ENCODE results near the gene TAX1BP1.
"Not testable (repeated sequence)": the region's sequence is repeated elsewhere in the genome, so short reads cannot be mapped to it uniquely, and the experiment has no call there.

Gene TAX1BP1

GRCh38 chr7:27740449-27741086 is 606 bp downstream of the TAX1BP1 start:
- DNase-seq, result peak; percentile 68 to 86 (median 76)

DNA sequence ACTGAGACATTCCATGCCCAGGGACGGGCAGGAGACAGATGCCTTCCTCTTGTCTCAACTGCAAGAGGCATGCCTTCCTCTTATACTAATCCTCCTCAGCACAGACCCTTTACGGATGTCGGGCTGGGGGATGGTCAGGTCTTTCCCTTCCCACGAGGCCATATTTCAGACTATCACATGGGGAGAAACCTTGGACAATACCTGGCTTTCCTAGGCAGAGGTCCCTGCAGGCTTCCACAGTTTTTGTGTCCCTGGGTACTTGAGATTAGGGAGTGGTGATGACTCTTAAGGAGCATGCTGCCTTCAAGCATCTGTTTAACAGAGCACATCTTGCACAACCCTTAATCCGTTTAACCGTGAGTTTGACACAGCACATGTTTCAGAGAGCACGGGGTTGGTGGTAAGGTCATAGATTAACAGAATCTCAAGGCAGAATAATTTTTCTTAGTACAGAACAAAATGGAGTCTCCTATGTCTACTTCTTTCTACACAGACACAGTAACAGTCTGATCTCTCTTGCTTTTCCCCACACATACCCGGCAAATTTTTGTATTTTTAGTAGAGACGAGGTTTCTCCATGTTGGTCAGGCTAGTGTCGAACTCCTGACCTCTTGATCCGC is 2.2 kb downstream of the TAX1BP1 start:
- DNase-seq, result not testable (repeated sequence)

GRCh38 chr7:27745064-27745583 is 5.2 kb downstream of the TAX1BP1 start:
- no peak for DNase-seq

DNA sequence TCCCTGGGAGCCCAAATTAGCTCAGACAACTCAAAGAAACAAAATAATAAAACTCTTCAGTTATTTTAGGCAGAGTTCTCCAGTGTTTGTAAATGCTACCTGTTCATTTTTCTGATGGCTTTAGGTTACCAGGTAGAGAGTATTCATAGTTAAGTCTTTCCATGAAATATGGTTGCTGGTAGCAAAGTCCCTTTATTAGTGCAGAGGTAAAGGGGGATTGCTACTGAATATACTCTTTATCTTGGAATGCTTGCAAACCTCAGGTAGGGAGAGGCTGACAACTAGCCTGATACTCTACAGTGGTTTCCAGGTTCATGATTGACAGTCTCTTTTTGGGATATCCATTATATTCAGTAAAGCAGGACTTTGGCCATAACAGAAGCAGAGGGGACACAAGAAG is 6.5 kb downstream of the TAX1BP1 start:
- DNase-seq, result no peak

DNA sequence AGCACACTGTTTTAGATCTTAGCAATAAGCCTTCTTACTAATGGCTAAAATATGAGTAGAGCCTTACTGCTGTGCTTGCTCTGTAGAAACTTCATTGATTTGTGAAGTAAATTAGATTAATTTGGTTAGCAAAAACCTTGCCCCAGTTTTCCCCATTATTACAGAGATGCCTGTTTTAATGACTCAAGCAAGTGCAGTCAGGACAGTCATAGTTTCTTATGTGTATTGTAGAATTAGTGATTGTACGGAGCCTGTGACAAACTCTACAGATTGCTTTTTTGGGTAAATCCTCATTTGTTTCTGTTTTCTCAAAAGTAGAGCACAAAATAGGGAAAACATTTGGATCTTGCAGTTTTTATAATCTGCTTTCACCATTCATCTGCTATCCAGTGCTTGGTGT is 7.0 kb downstream of the TAX1BP1 start:
- DNase-seq, result no peak

- DNase-seq, result no peak
These were observed 7.8 kb downstream of the TAX1BP1 start for GRCh38 chr7:27747589-27748368.

- DNase-seq, result no peak
These were observed 10.4 kb downstream of the TAX1BP1 start for GRCh38 chr7:27750316-27750715.

GRCh38 chr7:27751888-27752660 is 12.1 kb downstream of the TAX1BP1 start:
- DNase-seq, result no peak

DNA sequence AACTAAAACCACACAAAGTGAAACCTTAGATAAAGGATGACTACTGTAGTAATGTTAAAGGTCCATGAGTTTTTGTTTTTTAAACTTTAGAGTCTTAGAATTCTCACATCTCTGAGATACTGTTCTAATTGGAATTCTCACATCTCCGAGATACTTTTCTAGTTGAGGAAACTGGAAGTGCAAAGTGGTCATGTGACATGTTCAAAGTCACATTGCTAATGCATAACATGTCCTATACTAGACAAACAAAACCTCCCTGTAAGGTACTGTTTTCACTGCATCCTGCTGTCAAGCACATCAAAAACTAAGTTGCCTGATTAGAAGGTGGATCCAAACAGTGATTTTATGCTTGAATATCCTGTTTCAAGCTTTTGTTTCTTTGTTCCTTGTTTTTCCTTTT is 13.9 kb downstream of the TAX1BP1 start:
- no peak for DNase-seq

DNA sequence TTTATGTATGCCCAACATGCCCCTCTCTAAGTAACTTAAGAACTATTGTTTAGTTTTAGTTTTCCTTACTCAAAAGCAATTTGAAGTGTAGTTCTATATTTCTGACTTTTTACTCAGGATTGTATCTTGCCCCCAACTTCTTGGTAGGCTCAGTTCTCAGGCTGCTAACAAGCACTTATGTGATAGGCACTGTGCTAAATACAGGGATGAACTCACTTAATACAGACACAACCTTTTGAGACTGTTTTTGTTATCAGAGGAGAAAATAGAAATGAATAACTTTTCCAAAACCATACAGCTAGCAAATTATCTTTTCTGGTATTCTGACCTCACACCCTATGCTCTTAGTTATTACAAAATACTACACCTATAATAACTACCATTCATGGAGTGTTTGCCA is 16.3 kb downstream of the TAX1BP1 start:
- DNase-seq, result no peak

GRCh38 chr7:27759491-27759890 is 19.5 kb downstream of the TAX1BP1 start:
- DNase-seq, result no peak

DNA sequence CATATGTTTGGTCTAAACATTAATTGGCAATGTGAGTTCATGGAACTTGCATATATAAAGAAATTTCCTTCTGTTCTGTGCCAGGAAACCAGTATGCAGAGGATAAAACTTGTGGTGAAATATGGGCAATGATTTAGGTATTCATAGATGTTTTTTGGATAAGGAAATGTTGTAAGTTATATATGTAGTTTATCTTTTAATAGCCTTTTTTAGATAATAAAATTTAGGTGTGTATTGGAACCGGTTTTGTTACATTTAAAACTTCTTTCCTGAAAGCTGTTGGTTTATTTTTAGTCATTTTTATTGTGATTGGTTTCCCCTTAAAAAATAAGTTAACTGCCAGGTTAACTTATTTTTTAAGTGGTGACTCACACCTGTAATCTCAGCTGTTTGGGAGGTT is 22.1 kb downstream of the TAX1BP1 start:
- no peak for DNase-seq

DNA sequence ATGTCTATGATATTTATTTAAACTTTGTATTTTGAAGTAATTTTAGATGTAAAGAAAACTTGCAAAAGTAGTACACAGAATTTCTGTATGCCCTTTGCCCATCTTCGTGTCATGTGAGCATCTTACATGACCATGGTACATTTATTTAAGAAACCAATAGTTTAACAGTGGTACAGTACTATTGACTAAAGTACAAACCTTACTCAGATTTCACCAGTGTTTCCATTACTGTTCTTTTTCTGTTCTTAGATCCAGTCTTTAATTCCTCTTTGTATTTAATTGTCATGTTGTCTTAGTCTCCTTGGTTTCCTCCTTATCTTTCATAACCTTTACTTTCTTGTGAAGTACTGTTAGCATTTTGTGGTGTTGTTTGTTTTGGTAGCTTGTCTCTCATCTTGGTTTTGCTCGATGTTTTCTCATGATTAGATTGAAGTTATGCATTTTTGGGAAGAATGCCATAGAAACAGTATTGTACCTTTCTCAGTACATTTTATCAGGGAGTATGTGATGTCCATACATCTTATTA is 24.1 kb downstream of the TAX1BP1 start:
- DNase-seq, result no peak

DNA sequence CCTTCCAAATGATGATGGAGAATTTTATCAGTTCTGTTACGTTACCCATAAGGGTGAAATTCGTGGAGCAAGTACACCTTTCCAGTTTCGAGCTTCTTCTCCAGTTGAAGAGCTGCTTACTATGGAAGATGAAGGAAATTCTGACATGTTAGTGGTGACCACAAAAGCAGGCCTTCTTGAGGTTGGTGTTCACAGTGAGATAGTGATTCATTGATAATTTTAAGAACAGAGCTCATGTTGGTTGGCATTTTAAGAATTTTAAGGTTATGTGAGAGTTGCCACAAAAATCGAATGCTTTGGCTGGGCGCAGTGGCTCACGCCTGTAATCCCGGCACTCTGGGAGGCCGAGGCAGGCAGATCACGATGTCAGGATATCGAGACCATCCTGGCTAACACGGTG is 25.9 kb downstream of the TAX1BP1 start:
- no peak for DNase-seq

DNA sequence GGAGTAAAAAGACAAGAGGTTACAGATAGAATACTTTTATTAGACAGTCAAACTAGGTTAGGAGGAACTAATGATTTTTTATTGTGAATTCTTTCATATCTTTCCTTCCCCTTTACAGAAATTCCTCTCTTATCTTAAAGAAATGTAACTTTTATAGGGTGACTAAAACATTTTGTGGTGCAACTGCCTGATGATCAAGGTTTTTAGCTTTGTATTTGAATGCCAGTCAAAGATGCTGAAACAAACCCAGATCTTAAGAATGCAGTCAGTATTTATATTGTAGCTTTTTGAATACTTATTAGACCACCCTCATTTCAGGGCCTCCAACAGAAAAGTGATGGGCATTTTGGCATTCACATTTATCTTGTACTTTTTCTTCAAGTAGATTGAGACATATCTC is 27.4 kb downstream of the TAX1BP1 start:
- DNase-seq, result no peak

DNA sequence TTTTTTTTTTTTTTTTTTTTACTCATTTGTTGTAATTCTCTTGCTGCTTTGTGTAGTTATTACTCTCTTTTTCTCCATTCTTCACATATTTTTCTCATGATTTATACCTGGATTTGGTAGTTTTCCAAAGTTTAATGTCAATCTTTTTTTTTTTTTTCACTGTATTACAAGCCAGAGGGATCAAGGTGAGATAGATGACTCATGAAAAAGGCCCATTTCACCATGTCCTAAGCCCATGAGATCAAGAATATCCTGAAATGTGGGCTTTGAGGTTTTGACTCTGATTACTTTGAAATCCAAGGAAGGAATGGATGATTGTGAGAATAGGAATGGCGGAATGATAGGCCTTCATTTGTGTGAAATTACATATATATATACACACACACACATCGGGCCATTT is 31.1 kb downstream of the TAX1BP1 start:
- no peak for DNase-seq

- DNase-seq, result peak in 2 of 6 experiments; percentile 2 to 8
These were observed 34.9 kb downstream of the TAX1BP1 start for GRCh38 chr7:27774717-27775328.

DNA sequence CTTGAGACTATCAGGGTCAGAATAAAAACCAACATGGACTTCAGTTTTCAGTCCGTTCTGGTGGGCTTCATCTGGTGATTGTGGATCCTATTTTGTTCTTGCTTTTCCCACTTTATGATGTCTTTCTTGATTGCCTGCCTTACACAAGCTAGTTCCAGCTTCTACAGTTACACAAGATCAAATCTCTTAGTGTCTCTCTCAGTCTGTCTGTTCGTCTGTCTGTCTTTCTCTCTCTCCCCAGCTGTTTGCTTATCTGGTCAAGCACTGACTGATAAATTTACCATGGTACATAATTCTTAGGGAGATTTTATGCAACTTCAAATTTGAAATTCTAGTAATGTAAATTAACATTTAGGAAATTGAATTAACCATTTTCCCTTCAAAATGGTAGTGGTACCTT is 35.8 kb downstream of the TAX1BP1 start:
- no peak for DNase-seq

- no peak for DNase-seq
These were observed 37.7 kb downstream of the TAX1BP1 start for GRCh38 chr7:27777662-27778061.

DNA sequence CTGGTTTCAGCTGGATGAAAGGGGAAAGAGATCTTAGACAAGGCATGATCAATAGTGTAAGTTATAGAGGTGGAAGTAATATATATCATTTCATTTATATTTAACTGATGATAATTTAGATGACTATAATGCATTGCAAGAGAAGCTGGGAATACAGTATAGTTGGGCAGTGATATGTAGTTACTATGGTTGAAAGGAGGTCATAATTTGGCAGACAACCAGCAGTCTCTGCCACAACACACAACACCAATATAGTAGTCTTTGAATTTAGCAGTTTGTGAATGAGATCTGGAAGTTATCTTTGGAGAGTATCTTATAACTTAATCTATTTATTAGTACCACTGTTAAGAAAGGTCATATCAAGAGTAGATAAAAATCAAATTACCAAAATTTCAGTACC is 39.9 kb downstream of the TAX1BP1 start:
- DNase-seq, result no peak

- DNase-seq, result no peak
These were observed 41.2 kb downstream of the TAX1BP1 start for GRCh38 chr7:27781188-27781587.

DNA sequence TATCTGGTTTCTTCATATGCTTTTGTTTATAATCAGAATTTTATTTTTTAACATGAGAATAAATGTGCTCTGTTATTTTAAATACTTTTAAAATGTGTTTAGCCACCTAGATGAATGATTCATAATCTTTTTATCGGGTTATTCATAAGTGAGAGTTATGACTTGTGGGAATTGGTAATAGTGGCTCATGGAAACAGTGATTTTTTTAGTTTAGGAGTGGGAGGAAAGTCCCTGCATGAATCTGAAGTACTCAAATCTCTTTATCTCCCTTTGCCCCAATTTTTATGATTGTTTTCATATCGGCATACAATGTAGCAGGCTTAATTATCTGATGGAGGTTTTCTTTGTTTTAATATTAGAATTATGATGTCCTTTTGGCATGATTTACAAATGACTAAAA is 42.9 kb downstream of the TAX1BP1 start:
- no peak for DNase-seq

All from stimulated activated naive CD4-positive, alpha-beta T cell (primary cell).